HUDEP-2 (cell line): ENCODE measurements around the gene SCGB3A2.
"Not testable (repeated sequence)": the region's sequence is repeated elsewhere in the genome, so short reads cannot be mapped to it uniquely, and the experiment has no call there.

Source experiments
- DNase-seq, 76 experiments: peaks; one replicate each; lab custom pipeline; 2025; ENCODE audit not compliant: unreplicated experiment in 76 of 76; lab: John Stamatoyannopoulos, UW

SCGB3A2 gene

DNA sequence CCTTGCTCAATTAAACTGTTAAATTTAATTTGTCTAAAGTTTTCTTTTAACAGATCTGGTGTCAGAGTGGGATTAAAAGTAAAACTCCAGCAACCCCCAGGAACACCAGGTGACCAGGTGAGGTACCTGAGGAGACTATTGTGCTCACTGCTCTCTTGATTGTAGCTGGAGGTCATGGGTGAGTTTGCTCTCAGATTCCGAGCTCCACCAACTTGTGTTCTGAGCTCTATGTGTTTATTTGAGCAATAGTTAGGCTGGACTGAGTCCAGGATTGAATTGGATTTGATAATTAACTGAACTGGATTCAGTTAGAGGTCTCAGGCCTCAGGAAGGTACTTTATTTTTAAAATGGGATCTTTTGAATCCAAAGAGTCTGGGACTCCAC lies 17.9 kb upstream of the SCGB3A2 start:
- no peak for DNase-seq

DNA sequence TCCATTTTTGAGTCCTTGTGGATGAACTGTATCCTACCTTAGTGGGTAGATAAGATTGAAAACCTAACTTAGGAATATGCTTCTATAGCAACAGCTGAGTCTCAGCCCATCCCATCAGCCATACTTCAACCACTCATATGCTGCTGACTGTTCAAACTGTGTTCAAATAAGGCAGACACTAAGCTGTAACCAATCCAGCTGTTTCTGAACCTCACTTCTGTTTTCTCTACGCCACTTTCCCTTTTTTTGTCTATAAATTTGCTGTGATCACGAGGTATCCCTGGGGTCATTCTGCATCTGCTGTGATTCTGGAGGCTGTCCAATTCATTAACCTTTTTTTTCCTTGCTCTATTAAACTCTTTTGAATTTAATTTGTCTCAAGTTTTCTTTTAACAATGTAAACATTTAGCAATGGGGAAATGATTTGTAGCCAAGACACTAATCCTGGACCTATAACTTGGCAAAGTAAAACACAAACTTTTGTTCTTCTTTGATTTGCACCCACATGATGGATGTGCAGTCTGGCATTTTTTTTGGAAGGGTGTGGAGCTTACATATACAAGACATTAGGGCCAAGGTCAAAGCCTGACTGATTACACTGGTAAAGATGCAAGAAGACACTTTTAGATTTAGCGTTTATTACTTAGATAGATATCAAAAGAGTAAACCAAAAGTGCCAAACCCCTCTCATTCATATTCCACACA lies 14.9 kb upstream of the SCGB3A2 start:
- no peak for DNase-seq

DNA sequence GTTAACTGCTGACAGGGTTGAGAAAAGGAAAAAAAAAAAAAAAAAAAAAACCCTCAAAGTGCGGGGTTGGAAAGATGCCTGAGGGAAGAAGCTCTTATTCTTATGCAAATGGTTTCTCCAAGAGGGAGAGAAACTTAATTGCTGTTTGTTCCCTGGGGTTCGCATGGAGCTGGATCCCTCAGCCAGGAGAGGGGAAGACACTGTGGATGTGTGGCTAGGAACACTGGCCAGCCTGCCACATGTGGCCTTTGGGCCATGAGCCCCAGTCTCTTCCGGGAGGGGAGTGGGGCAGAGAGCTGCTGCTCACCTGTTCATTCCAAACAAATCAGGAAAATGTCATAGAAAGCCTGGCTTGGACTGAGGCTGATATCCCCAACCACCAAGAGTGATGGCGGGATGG lies 9.4 kb upstream of the SCGB3A2 start:
- no peak for DNase-seq

DNA sequence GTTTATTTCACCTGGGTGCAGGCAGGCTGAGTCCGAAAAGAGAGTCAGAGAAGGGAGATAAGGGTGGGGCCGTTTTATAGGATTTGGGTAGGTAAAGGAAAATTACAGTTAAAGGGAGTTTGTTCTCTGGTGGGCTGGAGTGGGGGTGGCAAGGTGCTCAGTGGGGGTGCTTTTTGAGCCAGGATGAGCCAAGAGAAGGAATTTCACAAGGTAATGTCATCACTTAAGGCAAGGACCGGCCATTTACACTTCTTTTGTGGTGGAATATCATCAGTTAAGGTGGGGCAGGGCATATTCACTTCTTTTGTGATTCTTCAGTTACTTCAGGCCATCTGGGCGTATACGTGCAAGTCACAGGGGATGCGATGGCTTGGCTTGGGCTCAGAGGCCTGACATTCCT lies 8.6 kb upstream of the SCGB3A2 start:
- DNase-seq: not testable (repeated sequence)

DNA sequence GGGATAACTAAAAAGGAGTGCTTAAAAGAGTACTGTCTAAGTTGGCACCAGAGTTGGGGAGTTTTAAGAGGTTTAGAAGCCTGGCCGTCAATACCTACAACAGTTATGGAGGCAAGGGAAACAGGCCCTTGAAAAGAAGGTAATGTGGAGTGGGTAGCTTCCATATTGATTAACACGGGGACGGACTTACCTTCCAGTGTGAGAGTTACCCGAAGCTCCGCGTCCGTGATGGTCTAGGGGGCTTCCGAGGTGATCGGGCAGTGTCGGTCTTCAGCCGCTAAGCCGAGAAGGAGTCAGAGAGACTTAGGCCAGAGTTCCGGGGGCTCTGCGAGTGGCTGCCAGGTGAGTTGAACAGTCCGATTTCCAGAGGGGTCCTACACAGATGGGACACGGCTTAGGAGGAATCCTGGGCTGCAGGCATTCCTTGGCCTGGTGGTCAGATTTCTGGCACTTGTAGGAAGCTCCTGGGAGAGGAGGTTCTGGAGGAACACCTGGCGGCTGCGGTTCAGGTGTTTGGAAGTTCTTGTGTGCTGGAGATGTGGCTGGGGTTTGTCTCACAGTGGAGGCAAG lies 6.4 kb upstream of the SCGB3A2 start:
- DNase-seq: not testable (repeated sequence)

DNA sequence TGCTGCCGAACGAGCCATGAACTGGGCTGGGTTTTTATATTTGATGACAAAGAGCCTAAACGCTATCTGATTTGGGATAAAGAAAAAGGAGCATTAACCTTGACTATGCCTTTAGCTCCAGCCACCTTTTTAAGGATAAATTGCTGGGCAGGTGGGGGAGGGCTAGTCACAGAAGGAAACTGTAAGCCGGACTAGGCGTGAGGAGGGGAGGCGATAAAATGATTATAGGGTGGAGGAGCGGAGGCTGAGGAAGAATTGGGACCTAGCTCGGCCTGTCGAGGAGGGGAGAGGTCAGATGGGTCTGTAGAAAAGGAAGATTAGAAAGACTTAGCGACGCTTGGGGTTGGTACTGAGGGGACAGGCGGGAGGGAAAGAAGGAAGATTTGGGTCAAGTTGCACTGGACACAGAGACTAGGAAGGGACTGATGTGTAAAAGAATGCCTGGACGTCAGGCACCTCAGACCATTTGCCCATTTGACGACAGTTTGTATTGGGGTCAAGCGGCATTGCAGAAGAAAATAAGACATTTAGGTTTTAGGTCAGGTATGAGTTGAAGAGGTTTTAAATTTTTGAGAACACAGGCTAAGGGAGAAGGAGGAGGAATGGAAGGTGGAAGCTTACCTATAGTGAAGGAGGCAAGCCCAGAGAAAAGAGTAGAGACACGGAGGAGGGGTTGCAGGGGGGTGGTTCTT lies 5.6 kb upstream of the SCGB3A2 start:
- DNase-seq: not testable (repeated sequence)

DNA sequence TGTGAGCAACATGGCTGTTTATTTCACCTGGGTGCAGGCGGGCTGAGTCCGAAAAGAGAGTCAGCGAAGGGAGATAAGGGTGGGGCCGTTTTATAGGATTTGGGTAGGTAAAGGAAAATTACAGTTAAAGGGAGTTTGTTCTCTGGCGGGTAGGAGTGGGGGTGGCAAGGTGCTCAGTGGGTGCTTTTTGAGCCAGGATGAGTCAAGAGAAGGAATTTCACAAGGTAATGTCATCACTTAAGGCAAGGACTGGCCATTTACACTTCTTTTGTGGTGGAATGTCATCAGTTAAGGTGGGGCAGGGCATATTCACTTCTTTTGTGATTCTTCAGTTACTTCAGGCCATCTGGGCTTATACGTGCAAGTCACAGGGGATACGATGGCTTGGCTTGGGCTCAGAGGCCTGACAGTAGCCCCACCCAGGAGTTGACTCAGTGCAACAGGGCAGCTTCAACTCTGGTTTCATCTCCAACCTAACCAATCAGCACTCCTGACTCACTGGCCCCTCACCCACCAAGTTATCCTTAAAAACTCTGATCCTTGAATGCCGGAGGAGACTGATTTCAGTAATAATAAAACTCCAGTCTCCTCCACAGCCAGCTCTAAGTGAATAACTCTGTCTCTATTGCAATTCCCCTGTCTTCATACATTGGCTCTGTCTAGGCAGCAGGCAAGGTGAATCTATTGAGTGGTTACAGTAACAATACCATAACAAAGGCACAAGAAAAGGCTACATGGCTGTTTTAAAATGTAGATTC lies 4.2 kb upstream of the SCGB3A2 start:
- DNase-seq: not testable (repeated sequence)

DNA sequence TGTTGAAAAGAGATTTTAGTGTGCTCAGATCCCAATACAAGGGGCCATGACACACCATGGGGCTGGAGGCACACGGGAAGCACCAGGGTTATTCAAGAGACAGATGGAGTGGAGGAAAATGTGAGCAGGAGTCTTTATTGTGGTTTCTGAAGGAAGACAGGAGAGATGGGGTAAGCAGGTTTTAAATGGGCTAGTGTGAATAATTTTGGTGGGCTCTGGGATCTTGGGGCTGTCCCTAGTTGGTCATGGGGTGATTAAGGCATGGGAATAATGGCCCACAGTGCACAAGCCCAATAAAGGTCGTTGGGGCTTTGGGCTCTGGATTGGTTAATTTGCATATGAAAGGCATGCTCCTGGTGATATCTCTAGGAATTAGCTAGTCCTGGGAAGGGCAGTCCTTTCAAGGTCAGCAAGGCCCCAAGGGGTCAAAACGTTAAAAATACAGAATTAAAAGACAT lies 3.6 kb upstream of the SCGB3A2 start:
- DNase-seq: no peak

DNA sequence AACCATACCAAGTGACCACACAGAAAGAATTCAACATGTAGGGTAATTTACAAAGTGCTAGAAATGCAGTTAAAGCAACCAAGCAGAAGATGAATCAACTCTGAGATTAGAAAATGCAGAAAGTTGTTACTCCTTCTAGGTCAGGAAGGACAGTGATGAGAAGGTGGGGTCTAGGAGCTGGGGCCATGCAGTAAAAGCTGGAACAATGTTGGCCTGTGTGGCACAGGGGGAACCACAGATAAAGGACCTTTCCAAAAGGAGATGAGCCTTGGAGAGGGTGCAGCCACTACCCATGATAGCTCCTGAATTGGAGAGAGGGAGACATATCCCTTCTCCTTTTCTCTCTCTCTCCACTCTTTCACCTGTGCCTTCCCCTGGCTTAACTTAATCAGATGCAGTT lies 2.4 kb upstream of the SCGB3A2 start:
- DNase-seq: no peak

DNA sequence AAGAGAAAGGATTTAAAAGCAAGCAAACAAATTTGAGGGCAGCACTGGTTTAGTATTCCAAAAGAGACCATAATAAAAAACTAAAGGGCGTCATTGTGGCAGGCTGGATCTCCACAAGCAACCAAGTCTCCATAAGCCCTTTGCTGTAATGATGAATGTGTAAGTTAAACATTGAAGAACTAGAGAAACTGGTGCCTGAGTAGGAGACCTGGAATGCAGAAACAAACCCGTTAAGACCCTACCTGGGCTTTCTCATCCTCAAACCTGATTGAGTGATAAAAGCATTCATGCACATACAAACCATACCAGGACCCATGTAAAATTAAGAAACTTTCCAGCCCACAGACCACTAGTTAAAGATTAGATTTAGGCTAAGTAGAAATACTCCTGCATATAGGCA lies 1.9 kb upstream of the SCGB3A2 start:
- no peak for DNase-seq

DNA sequence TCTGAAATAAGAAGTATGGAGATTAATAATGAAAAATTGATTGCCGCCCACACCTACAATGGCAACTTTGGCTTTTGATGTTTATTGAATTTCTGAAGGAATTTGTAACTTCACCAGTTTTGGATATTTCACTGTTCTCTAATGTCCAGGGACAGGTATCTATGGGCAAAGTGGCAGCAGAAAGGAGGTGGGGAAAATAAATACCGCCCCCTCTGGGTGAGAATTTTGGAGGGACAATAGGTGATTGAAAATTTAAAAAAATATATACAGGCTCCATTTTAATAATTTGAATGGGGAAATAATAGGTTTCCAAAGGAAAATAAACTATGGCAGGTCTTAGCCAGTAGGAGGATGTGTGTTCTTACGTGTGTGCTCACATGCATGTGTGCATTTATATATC lies 1.3 kb downstream of the SCGB3A2 start:
- no peak for DNase-seq

DNA sequence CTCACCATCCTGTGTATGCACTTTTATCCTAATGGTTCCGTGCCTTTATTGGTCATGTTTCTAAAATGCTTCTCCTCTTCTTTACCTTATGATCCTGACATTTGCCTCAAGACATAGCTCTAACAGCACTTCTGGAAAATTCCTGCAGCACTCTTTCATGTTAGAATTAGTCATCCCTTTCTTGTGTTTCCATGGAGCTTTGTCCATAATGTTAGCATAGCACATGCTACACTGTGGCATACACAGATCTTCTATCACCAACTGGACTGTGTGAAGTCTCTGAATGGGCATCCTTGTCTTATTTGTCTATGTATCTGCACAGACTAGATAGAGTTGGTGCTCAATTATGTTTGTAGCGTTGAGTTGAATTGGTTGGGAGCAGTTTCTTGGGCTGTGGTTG lies 2.0 kb downstream of the SCGB3A2 start:
- DNase-seq: no peak

DNA sequence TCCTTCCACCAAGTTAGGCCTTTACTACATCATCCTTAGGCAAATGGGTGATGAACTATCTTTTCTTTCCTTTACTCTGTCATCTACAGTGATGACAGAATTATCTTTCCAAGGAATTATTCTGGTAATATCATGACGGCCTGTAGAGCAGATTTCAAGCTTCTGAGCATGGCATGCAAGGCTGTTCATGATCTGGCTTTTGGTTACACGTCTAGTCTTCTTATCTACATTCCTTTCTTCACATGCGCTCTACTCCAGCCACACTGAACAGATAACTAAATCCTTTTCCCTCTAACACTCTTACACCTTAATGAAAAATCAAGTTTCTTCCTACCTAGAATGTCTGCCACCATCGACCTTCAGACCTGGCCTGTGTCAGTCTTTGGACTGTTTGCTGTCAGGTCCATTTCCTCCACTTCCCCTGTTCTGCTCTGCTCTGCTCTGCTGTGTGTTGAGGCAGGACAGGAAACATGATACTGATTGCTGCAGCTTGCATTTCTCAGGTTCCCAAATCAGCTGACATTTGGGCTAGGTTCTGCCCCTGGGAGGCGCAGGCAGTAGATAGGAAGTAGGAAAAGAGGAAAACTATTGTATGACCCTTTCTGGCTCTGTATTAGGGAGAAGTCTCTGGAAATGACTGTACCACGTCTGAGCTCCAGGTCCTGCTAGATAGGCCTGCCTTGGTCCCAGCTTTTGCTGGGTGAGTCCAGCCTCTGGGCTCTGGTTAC lies 4.2 kb downstream of the SCGB3A2 start:
- no peak for DNase-seq

DNA sequence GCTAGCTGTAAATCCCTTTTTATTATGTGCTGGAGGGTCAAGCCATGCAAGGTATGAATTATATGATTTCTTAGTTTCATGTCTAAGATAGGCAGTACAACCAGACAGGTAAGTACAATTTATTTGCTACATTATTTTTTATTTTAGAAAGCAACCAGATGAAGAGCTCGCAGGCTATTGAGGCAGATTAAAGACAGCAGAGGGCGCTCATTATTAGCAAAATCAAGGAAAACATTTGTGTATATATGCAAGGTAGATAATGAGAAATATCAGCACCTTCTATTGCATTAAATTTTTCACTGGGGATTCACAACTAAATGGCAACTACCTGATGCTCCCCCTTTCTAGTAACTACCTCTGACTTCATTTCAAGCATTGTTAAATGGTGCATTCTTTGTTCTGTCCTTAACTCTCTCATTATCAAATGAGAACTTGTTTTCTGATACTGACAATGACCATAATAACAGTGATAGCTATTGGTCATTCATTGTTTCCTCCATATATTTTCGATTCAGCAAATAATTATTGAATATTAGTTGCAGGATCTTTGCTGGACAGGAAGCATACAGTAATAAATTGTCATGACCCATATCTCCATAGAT lies 8.6 kb downstream of the SCGB3A2 start:
- DNase-seq: peak in 5 of 76 experiments; percentile 2 to 19 (median 10)

DNA sequence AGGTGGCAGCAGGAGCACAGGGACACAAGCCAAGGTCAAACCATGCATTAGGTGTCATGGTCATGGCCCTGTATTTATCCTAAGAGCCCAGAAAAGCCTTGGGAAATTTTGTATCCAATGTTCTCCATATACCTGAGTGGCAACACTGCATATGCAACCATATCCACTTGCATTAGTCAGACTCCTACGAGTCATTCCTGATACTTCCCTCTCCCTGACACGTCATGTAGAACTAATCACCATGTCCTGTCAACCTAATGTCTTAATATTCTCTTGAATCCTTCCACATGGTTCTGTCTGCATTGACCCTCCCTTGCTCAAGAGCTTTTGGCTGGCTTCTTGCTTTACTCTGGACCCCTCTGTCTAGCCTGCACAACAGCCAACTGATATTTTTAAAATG lies 9.4 kb downstream of the SCGB3A2 start:
- no peak for DNase-seq

DNA sequence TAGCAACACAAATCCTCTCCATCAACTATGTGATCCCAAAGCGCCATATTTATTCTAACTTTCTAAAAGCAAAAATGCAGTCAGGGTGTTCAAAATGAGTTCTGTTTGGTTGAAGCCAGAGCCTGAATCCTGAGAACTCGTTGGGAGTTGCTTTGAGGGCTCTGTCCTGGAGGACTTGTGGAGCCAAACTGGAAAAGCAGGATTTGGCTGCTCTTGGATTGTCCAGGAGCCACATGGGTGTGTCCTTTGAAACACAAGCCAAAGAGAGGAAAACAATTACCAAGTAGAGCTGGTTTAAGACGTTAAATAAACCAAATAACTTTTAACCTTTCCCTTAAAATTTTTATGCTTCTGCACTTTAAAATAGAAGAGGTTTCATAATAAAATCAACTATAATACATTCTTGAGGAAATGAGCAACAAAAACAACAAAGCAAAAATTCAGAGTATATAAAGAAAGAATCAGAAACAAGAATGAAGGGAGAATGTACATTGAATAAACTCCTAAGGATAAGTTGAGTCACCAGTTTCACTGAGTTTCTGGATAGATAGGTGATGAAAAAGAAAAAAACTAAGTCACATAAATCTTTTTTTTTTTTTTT lies 14.3 kb downstream of the SCGB3A2 start:
- DNase-seq: no peak

DNA sequence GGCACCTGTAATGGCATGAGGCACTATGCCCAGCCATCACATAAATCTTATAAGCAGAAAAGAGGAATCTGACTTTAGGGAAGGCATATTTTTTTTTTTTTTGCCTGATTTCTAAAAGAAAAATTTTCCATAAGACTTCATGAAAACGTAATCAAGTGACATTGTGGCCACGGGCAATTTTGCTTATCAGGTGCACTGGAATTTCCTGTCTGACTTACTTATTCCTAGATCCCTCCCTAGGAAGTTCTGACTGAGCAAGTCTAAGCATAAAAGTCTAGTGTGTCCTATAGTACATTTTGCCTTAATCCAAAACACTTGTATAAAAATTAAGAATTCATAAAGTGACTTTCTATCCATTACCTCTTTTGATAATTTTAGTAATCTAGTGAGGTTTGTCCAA lies 15.3 kb downstream of the SCGB3A2 start:
- DNase-seq: no peak

DNA sequence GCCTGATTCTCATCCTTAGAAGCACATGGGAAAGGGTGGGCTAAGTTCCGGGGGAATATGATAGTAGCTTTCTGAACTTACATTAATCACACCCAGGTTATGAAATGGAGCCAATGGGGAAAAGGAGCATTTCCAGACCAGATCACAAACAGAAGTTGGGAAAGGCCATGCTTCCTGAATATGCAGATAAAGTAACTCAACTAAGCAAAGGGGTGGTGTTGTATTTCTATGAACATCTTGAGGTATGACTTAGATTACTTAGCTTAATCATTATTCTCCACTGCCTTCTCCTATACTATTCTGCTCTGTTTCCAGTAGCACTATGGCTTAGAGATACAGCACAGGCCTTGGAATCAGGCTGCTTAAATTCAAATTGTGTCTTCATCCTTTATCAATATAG lies 17.4 kb downstream of the SCGB3A2 start:
- no peak for DNase-seq

DNA sequence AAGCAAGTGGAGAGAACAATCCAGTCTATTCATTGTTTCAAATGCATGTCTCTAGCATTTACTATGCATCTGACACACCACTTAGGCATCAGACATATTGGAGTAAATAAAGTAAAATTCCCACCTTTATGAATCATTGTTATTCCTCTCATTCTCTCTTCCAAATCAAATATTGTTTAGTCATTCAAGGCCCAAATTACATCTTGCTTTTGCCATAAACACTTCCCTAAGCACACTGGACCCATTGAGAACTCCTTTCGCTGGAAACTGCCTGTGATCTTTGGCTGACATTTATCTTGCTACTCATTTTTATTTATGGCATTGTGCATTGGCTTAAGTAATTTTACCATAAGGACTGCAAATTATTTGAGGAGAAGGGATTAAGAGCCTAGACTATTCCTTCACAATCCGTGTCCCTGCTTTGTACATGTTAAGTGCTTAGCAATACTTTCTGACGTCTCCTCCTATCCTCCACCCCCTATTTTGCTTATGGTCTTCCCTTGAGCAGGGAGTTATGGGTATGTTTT lies 20.4 kb downstream of the SCGB3A2 start:
- DNase-seq: no peak

DNA sequence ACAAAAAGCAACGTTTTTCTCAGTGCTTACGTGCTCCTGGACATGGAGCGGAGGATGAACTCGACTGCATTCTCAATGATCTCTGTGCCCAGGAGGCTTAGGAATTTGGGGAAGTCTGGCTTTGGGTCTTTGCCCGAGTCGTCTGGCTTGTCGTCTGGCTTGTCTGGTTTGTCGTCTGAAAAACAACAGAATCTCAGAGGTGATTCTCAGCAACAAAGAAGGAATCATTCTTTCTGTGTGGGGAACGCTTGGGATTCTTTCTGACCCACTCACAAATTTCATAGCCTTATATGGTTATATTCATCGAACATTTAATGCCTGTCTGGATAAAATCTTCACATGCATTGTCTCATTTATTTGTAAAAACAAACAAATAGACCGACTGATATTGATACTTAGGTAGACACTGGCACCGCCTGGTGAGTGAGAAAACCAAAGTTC lies 23.1 kb downstream of the SCGB3A2 start:
- DNase-seq: no peak
